DOHH2 (cell line): ENCODE results near the gene MAPRE3.

ENCODE experiments used
- EZH2phosphoT487 ChIP-seq: fragments of 200-600 bp; sonication (generic); IDR thresholded peaks from 2 replicates; pipeline ENCODE4 v1.6.1; 2017; ENCODE audit warnings: borderline replicate concordance, mild to moderate bottlenecking, antibody characterized with exemption, low read length, moderate library complexity, mixed read lengths
- TF ChIP-seq, protein P1 (sequence below): fragments of 200-600 bp; sonication (generic); IDR thresholded peaks from one replicate; pipeline ENCODE4 v1.5.1; 2014; ENCODE audit warnings: antibody characterized with exemption, mild to moderate bottlenecking, low read depth, low read length; ENCODE audit not compliant: poor library complexity, severe bottlenecking

DNA sequence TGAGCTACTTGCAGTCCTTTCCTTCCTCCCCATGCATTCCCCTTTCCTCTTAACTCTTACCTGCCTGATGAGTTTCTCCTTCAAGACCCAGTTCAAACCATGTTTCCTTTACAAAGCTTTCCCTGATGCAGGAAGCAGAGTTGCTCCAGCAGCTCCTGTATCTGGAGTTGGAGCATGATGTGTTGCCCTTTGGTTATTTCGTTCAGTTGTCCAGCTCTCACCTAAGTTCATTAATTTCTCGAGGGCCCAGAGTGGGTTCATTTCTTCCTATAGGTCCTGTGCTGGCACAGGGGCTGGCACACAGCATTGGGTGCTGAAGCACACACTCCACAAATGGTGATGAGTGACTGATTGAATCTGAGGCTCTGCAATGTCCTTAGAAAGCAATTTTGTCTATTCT, 39.3 kb downstream of the MAPRE3 start:
- TF ChIP-seq, protein P1, sequence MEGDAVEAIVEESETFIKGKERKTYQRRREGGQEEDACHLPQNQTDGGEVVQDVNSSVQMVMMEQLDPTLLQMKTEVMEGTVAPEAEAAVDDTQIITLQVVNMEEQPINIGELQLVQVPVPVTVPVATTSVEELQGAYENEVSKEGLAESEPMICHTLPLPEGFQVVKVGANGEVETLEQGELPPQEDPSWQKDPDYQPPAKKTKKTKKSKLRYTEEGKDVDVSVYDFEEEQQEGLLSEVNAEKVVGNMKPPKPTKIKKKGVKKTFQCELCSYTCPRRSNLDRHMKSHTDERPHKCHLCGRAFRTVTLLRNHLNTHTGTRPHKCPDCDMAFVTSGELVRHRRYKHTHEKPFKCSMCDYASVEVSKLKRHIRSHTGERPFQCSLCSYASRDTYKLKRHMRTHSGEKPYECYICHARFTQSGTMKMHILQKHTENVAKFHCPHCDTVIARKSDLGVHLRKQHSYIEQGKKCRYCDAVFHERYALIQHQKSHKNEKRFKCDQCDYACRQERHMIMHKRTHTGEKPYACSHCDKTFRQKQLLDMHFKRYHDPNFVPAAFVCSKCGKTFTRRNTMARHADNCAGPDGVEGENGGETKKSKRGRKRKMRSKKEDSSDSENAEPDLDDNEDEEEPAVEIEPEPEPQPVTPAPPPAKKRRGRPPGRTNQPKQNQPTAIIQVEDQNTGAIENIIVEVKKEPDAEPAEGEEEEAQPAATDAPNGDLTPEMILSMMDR, result no peak
- no peak for TF ChIP-seq EZH2phosphoT487
